Upper lobe of right lung (tissue), 1 donor: Measurements from ENCODE around the gene LRP2. TPM values are rescaled to one million over a fixed set of nuclear protein-coding genes. Genes with fewer than 3 reads are reported as not detected.

ENCODE experiments used
- ATAC-seq: fragments of 200-7000 bp; cut with Tn5 transposase; one replicate; pipeline ENCODE4 v1.9.1; 2020; ENCODE audit warnings: mild to moderate bottlenecking, moderate library complexity
- DNase-seq: peaks from one replicate; pipeline ENCODE4 v3.0.0-alpha.2; 2020
- H3K27ac ChIP-seq: fragments of 200-600 bp; one replicate; pipeline ENCODE4 v1.8.0; 2022
- H3K27me3 ChIP-seq: fragments of 200-600 bp; one replicate; pipeline ENCODE4 v1.8.0; 2022; ENCODE audit warnings: mild to moderate bottlenecking
- H3K36me3 ChIP-seq: fragments of 200-600 bp; one replicate; pipeline ENCODE4 v1.8.0; 2022
- H3K4me1 ChIP-seq: fragments of 200-600 bp; one replicate; pipeline ENCODE4 v1.8.0; 2022
- H3K4me3 ChIP-seq: fragments of 200-600 bp; one replicate; pipeline ENCODE4 v1.8.0; 2022; ENCODE audit warnings: mild to moderate bottlenecking
- H3K9me3 ChIP-seq: fragments of 200-600 bp; one replicate; pipeline ENCODE4 v1.8.0; 2022
- CTCF ChIP-seq: fragments of 200-600 bp; IDR thresholded peaks from one replicate; pipeline ENCODE4 v1.8.0; 2022; ENCODE audit warnings: antibody characterized with exemption
- intact Hi-C: fragments of 100-400 bp; cut with DNase I; formaldehyde crosslinking; loops from one replicate; pipeline ENCODE4 v1.11.0; 2022
- total RNA-seq: library from RNA; stranded (reverse); fragmentation: NEBNext Ultra II Directional; extraction: Animal tissue kit (Norgen Biotek cat#: 25700); gene quantifications from one replicate; pipeline ENCODE4 v1.2.1, GENCODE V29; 2021
- donor health status: DM: no; HTN: yes; CAD: no; lungs with severe emphysema.

Gene LRP2
- total RNA-seq, 1 donor from 2014 or later, result 36.6 TPM

- Histone ChIP-seq H3K36me3 (no peaks in the 10 kb centered on the region), H3K4me3 (no peak overlapping the region), H3K27ac (no peak overlapping the region), H3K27me3 (no peaks in the 10 kb centered on the region), H3K9me3 (no peaks in the 10 kb centered on the region), H3K4me1 (no peaks in the 10 kb centered on the region)
- intact Hi-C loops, result no loop called here
- peak; percentile 78 for ATAC-seq
- DNase-seq, result no peak
- TF ChIP-seq CTCF, result peak; percentile 86
Observed at GRCh38 chr2:169131587-169132512, 230.5 kb downstream of the LRP2 start.

- no peak for DNase-seq
- intact Hi-C loops, result no loop called here
- Histone ChIP-seq H3K27me3 (no peaks in the 10 kb centered on the region), H3K4me3 (no peak overlapping the region), H3K9me3 (no peaks in the 10 kb centered on the region), H3K36me3 (no peaks in the 10 kb centered on the region), H3K27ac (no peak overlapping the region), H3K4me1 (no peaks in the 10 kb centered on the region)
- no peak for TF ChIP-seq CTCF
- ATAC-seq, result no peak
Observed at GRCh38 chr2:169129703-169130243, 232.6 kb downstream of the LRP2 start.

- no peaks in the 10 kb centered on the region for H3K4me1 ChIP-seq
- no peak for DNase-seq
- no peaks in the 10 kb centered on the region for H3K27me3 ChIP-seq
- no peak overlapping the region for H3K4me3 ChIP-seq
- intact Hi-C loops, result no loop called here
- no peaks in the 10 kb centered on the region for H3K36me3 ChIP-seq
- no peak overlapping the region for H3K27ac ChIP-seq
- no peak for TF ChIP-seq CTCF
- H3K9me3 ChIP-seq, result no peaks in the 10 kb centered on the region
- ATAC-seq, result peak; percentile 40
Observed at GRCh38 chr2:169119851-169120250, 242.5 kb downstream of the LRP2 start.

GRCh38 chr2:169119123-169119760 is 243.1 kb downstream of the LRP2 start:
- no peak for ATAC-seq
- intact Hi-C loops, result no loop called here
- H3K27ac ChIP-seq, result no peak overlapping the region

GRCh38 chr2:169118060-169118459 is 244.3 kb downstream of the LRP2 start:
- TF ChIP-seq CTCF, result no peak
- Histone ChIP-seq H3K27me3 (no peaks in the 10 kb centered on the region), H3K27ac (no peak overlapping the region), H3K9me3 (no peaks in the 10 kb centered on the region), H3K4me3 (no peak overlapping the region), H3K4me1 (no peaks in the 10 kb centered on the region), H3K36me3 (no peaks in the 10 kb centered on the region)
- no peak for ATAC-seq
- intact Hi-C loops, result no loop called here
- no peak for DNase-seq

More at GRCh38 chr2:169119123-169119760, 243.1 kb downstream of the LRP2 start:
- Histone ChIP-seq H3K4me1 (no peaks in the 10 kb centered on the region), H3K9me3 (no peaks in the 10 kb centered on the region), H3K4me3 (no peak overlapping the region), H3K36me3 (no peaks in the 10 kb centered on the region), H3K27me3 (no peaks in the 10 kb centered on the region)
- no peak for TF ChIP-seq CTCF
- DNase-seq, result no peak
